HEK293 (cell line): ENCODE results near the gene COL12A1.

Source experiments
- CTCF ChIA-PET: fragments of 350-600 bp; formaldehyde crosslinking; extraction: SDS; loops from one replicate; lab custom pipeline; 2021; ENCODE audit warnings: antibody characterized with exemption; lab: Yijun Ruan, JAX
- POLR2A ChIA-PET: fragments of 300-600 bp; formaldehyde crosslinking; extraction: SDS; loops from one replicate; lab custom pipeline; 2020; ENCODE audit warnings: antibody characterized with exemption, inconsistent platforms; lab: Yijun Ruan, JAX
- H3K27ac ChIP-seq: fragments of 200-500 bp; sonication (Bioruptor generic); 2 replicates; pipeline ENCODE4 v1.5.1; 2014; ENCODE audit warnings: low read depth, low read length, control low read depth, inconsistent platforms; ENCODE audit errors: extremely low read depth
- H3K36me3 ChIP-seq, 2 experiments: fragments of 200-500 bp in 1 of 2; sonication (Bioruptor generic) in 1 of 2; 1 replicate in 1 of 2; 2 replicates in 1 of 2; pipeline ENCODE4 v1.5.1; 2014 to 2017; ENCODE audit warnings: inconsistent platforms in 2 of 2, low read length in 2 of 2; ENCODE audit not compliant: control insufficient read depth in 2 of 2, insufficient read depth in 1 of 2
- H3K4me1 ChIP-seq: fragments of 200-500 bp; sonication (Bioruptor generic); 2 replicates; pipeline ENCODE4 v1.5.1; 2014; ENCODE audit warnings: mild to moderate bottlenecking, low read length, inconsistent platforms; ENCODE audit not compliant: control insufficient read depth, insufficient read depth
- H3K4me3 ChIP-seq: 2 replicates; pipeline ENCODE4 v1.5.1; 2011; ENCODE audit warnings: low read depth, mild to moderate bottlenecking, control low read depth, low read length, moderate library complexity
- H3K9me3 ChIP-seq: fragments of 200-500 bp; sonication (Bioruptor generic); 2 replicates; pipeline ENCODE4 v1.5.1; 2014; ENCODE audit warnings: low read depth, low read length, inconsistent platforms; ENCODE audit not compliant: control insufficient read depth, insufficient read depth
- MZF1 ChIP-seq: fragments of 450-650 bp; formaldehyde crosslinking; IDR thresholded peaks from 2 replicates; pipeline ENCODE4 v1.5.1; 2017; ENCODE audit warnings: missing biosample characterization, missing genetic modification characterization, borderline replicate concordance
- PRDM2 ChIP-seq: fragments of 450-650 bp; formaldehyde crosslinking; IDR thresholded peaks from 2 replicates; pipeline ENCODE4 v1.5.1; 2016; ENCODE audit warnings: missing biosample characterization, missing genetic modification characterization, borderline replicate concordance
- YY1 ChIP-seq: fragments of 450-650 bp; formaldehyde crosslinking; IDR thresholded peaks from 2 replicates; pipeline ENCODE4 v1.5.1; 2018; ENCODE audit warnings: missing biosample characterization, missing genetic modification characterization
- ZBTB7A ChIP-seq: fragments of 450-650 bp; formaldehyde crosslinking; IDR thresholded peaks from 2 replicates; pipeline ENCODE4 v1.5.1; 2016; ENCODE audit warnings: low read depth, missing biosample characterization, missing genetic modification characterization
- ZBTB8A ChIP-seq: fragments of 450-650 bp; formaldehyde crosslinking; IDR thresholded peaks from 2 replicates; pipeline ENCODE4 v1.5.1; 2016; ENCODE audit warnings: missing biosample characterization, missing genetic modification characterization
- ZNF114 ChIP-seq: fragments of 450-650 bp; formaldehyde crosslinking; IDR thresholded peaks from 2 replicates; pipeline ENCODE4 v1.5.0; 2017; ENCODE audit warnings: missing biosample characterization, missing genetic modification characterization
- ZNF132 ChIP-seq: fragments of 450-650 bp; formaldehyde crosslinking; IDR thresholded peaks from 2 replicates; pipeline ENCODE4 v1.5.1; 2017; ENCODE audit warnings: missing biosample characterization, missing genetic modification characterization, borderline replicate concordance
- ZNF155 ChIP-seq: fragments of 450-650 bp; formaldehyde crosslinking; IDR thresholded peaks from 2 replicates; pipeline ENCODE4 v1.5.1; 2016; ENCODE audit warnings: missing biosample characterization, missing genetic modification characterization
- ZNF169 ChIP-seq: fragments of 450-650 bp; formaldehyde crosslinking; IDR thresholded peaks from 2 replicates; pipeline ENCODE4 v1.5.1; 2016; ENCODE audit warnings: missing biosample characterization, missing genetic modification characterization
- ZNF362 ChIP-seq: fragments of 450-650 bp; formaldehyde crosslinking; IDR thresholded peaks from 2 replicates; pipeline ENCODE4 v1.5.1; 2016; ENCODE audit warnings: missing biosample characterization, missing genetic modification characterization
- ZNF426 ChIP-seq: fragments of 450-650 bp; formaldehyde crosslinking; IDR thresholded peaks from 2 replicates; pipeline ENCODE4 v1.5.1; 2017; ENCODE audit warnings: missing biosample characterization, missing genetic modification characterization, mild to moderate bottlenecking, inconsistent platforms, moderate library complexity
- ZNF530 ChIP-seq: fragments of 450-650 bp; formaldehyde crosslinking; IDR thresholded peaks from 2 replicates; pipeline ENCODE4 v1.5.1; 2016; ENCODE audit warnings: low read depth, missing biosample characterization, missing genetic modification characterization
- ZNF548 ChIP-seq: fragments of 450-650 bp; formaldehyde crosslinking; IDR thresholded peaks from 2 replicates; pipeline ENCODE4 v1.5.1; 2016; ENCODE audit warnings: missing biosample characterization, missing genetic modification characterization
- ZNF610 ChIP-seq: fragments of 450-650 bp; formaldehyde crosslinking; IDR thresholded peaks from 2 replicates; pipeline ENCODE4 v1.5.1; 2016; ENCODE audit warnings: missing biosample characterization, missing genetic modification characterization, borderline replicate concordance
- ZNF621 ChIP-seq: fragments of 450-650 bp; formaldehyde crosslinking; IDR thresholded peaks from 2 replicates; pipeline ENCODE4 v1.5.1; 2017; ENCODE audit warnings: missing biosample characterization, missing genetic modification characterization
- ZNF747 ChIP-seq: fragments of 450-650 bp; formaldehyde crosslinking; IDR thresholded peaks from 2 replicates; pipeline ENCODE4 v1.5.1; 2016; ENCODE audit warnings: missing biosample characterization, missing genetic modification characterization
- ZNF830 ChIP-seq: fragments of 450-650 bp; IDR thresholded peaks from 2 replicates; pipeline ENCODE4 v1.5.0; 2018; ENCODE audit warnings: missing biosample characterization, missing genetic modification characterization, low read depth, mild to moderate bottlenecking, moderate library complexity
- ZNF837 ChIP-seq: fragments of 450-650 bp; formaldehyde crosslinking; IDR thresholded peaks from 2 replicates; pipeline ENCODE4 v1.5.1; 2016; ENCODE audit warnings: missing biosample characterization, missing genetic modification characterization

Gene COL12A1

GRCh38 chr6:75094614-75095200, 111.1 kb downstream of the COL12A1 start:
- Histone ChIP-seq H3K9me3 (no peaks in the 10 kb centered on the region), H3K27ac (no peak overlapping the region), H3K4me1 (peaks cover 7% of the 10 kb centered on the region), H3K4me3 (no peak overlapping the region), H3K36me3 (no peaks in the 10 kb centered on the region)
- CTCF ChIA-PET: interaction anchor here (1.0 kb wide), 1 partner anchor 18 kb away, joined by 3 read pairs; no protein-coding TSS in a partner anchor
- POLR2A ChIA-PET: no interaction called here
- TF ChIP-seq PRDM2: no peak
- no peak for TF ChIP-seq ZNF155
- no peak for TF ChIP-seq ZNF114 (tag by site-specific recombination)
- no peak for TF ChIP-seq ZNF747 (tag by site-specific recombination)
- TF ChIP-seq ZNF426 (tag by site-specific recombination): no peak
- TF ChIP-seq ZNF132 (tag by site-specific recombination): no peak
- no peak for TF ChIP-seq MZF1 (tag by site-specific recombination)
- no peak for TF ChIP-seq YY1

GRCh38 chr6:75091467-75092190, 114.2 kb downstream of the COL12A1 start:
- Histone ChIP-seq H3K4me1 (no peaks in the 10 kb centered on the region), H3K4me3 (no peak overlapping the region), H3K36me3 (no peaks in the 10 kb centered on the region), H3K27ac (no peak overlapping the region), H3K9me3 (no peaks in the 10 kb centered on the region)
- ChIA-PET CTCF (no interaction called here), POLR2A (no interaction called here)
- TF ChIP-seq ZNF610 (tag by site-specific recombination) (no peak), ZNF548 (no peak), ZNF169 (tag by site-specific recombination) (no peak), ZNF530 (tag by site-specific recombination) (no peak)

GRCh38 chr6:75090576-75090975, 115.3 kb downstream of the COL12A1 start:
- H3K9me3 ChIP-seq: no peaks in the 10 kb centered on the region
- no peaks in the 10 kb centered on the region for H3K36me3 ChIP-seq
- POLR2A ChIA-PET: no interaction called here
- H3K4me3 ChIP-seq: no peak overlapping the region
- CTCF ChIA-PET: interaction anchor here (0.7 kb wide), 1 partner anchor 118 kb away, joined by 3 read pairs; no protein-coding TSS in a partner anchor
- no peak overlapping the region for H3K27ac ChIP-seq
- no peak for TF ChIP-seq ZNF610 (tag by site-specific recombination)
- TF ChIP-seq ZNF362 (tag by site-specific recombination): no peak
- TF ChIP-seq ZNF830 (tag by site-specific recombination): no peak
- TF ChIP-seq ZBTB8A: no peak
- TF ChIP-seq ZNF132 (tag by site-specific recombination): no peak
- TF ChIP-seq ZNF621: no peak
- no peak for TF ChIP-seq ZNF837 (tag by site-specific recombination)
- TF ChIP-seq ZBTB7A: no peak
- no peaks in the 10 kb centered on the region for H3K4me1 ChIP-seq
